GM12892 (cell line): ENCODE measurements around the gene SCN9A.

ENCODE experiments used
- POLR2A ChIP-seq: IDR thresholded peaks from 2 replicates; pipeline ENCODE4 v1.6.1; 2011; ENCODE audit warnings: low read depth, low read length, control low read depth
- POLR2AphosphoS5 ChIP-seq: IDR thresholded peaks from 2 replicates; pipeline ENCODE4 v1.6.1; 2011; ENCODE audit warnings: low read depth, low read length, control low read depth
- TAF1 ChIP-seq: IDR thresholded peaks from 2 replicates; pipeline ENCODE4 v1.6.1; 2011; ENCODE audit warnings: low read depth, mild to moderate bottlenecking, control low read depth, low read length, borderline replicate concordance

- no peak for TF ChIP-seq POLR2A
- no peak for TF ChIP-seq TAF1
- TF ChIP-seq POLR2AphosphoS5, result no peak
Measured at GRCh38 chr2:166202778-166203177, 173.0 kb downstream of the SCN9A start.
